Adrenal gland (tissue), 5 donors: ENCODE results near the gene MYPN.

Experiments used
- CTCF ChIP-seq, 6 experiments: fragments of 450-650 bp in 4 of 6; fragments of 200-600 bp in 2 of 6; sonication (generic) in 1 of 6; IDR thresholded peaks; 1 replicate in 5 of 6; 2 replicates in 1 of 6; pipeline versions ENCODE4 v1.5.1 to v1.8.0; 2016 to 2021; ENCODE audit warnings: antibody characterized with exemption in 6 of 6, mild to moderate bottlenecking in 2 of 6, moderate library complexity in 1 of 6
- POLR2A ChIP-seq, 2 donors: fragments of 450-650 bp; IDR thresholded peaks; one replicate each; pipeline ENCODE4 v1.6.1; 2017; ENCODE audit warnings: antibody characterized with exemption in 2 of 2, mild to moderate bottlenecking in 2 of 2, moderate library complexity in 1 of 2
- donor health status: DM: no; HTN: no; CAD: no.

GRCh38 chr10:68196701-68197100, 87.4 kb downstream of the MYPN start:
- TF ChIP-seq CTCF (IDR thresholded peaks at IDR 0.05) (no peak), POLR2A (IDR thresholded peaks at IDR 0.05) (no peak)
